ENCODE measurements around the gene CDKAL1. TPM values are rescaled to one million over a fixed set of nuclear protein-coding genes. Genes with fewer than 3 reads are reported as not detected.

Gene CDKAL1
- total and polyA plus RNA-seq, 8 donors, result 13.6 to 20.7 (median 17.5) TPM

DNA sequence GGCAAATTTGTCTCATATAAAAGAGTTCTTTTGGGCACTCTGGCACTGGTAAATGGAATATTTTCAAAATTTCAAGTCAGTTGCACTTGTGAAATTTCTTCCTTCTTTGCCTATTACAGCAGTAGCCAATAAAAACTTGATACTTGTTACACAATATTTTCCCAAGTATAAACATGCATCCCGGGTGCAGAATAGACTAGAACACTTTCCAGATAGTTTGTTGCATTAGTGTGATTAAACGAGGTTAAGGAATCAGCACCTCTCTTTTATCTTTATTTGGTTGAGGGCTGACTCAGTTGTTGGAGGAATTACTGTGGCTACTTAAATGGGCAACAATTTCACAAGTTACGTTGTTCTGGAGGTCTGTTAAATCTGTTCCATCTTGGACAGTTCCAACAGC lies 467.5 kb downstream of the CDKAL1 start:
- Histone ChIP-seq H3K27ac (no peak overlapping the region), H3K27me3 (no peaks in the 10 kb centered on the region), H3K36me3 (peaks cover 0 to 4% of the 10 kb centered on the region in 2 donors), H3K9me3 (no peaks in the 10 kb centered on the region), H3K4me1 (peaks cover 0 to 3% of the 10 kb centered on the region in 2 donors), H3K4me3 (no peak overlapping the region)
- intact Hi-C loops (cut with DNase I), result no loop called here
- TF ChIP-seq, protein P1, sequence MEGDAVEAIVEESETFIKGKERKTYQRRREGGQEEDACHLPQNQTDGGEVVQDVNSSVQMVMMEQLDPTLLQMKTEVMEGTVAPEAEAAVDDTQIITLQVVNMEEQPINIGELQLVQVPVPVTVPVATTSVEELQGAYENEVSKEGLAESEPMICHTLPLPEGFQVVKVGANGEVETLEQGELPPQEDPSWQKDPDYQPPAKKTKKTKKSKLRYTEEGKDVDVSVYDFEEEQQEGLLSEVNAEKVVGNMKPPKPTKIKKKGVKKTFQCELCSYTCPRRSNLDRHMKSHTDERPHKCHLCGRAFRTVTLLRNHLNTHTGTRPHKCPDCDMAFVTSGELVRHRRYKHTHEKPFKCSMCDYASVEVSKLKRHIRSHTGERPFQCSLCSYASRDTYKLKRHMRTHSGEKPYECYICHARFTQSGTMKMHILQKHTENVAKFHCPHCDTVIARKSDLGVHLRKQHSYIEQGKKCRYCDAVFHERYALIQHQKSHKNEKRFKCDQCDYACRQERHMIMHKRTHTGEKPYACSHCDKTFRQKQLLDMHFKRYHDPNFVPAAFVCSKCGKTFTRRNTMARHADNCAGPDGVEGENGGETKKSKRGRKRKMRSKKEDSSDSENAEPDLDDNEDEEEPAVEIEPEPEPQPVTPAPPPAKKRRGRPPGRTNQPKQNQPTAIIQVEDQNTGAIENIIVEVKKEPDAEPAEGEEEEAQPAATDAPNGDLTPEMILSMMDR (IDR thresholded peaks at IDR 0.05), result no peak
- DNase-seq, result no peak
- no peak for ATAC-seq

DNA sequence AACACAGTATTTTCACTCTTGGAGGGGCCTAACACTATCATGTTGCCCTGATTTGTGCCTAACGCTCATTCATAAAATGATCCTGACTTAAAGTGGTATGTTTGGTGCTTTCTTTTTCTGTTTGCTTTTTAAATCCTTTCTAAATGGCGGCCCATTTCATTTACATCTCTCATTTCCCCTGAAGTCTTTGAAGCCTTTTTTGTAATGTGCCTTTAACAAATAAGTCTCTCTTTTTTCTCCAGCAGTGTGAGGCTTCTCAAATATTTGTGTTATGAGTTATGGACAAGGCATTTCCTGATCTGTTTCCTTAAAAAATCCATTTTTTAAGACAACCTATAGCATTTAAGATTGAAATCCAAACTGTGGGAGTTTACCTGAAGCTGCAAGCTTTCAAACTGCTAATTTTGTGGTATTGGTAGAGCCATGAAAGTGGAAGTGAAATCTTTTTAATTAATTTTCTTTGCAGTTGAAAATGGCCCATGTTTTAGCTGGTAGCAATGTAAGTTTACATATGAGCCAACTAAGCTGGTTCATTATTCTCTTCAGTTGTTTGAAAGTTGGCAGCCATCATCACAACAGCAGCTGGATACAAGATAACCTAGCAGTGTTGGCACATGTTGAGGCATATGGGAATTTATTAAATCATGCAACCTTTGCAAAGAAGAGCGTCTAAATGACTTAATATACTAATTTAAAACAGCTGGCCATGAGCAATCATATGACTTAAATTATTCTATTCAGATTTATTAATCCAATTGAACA lies 469.7 kb downstream of the CDKAL1 start:
- Histone ChIP-seq H3K4me3 (no peak overlapping the region), H3K9me3 (no peaks in the 10 kb centered on the region), H3K27me3 (no peaks in the 10 kb centered on the region), H3K4me1 (no peaks in the 10 kb centered on the region), H3K27ac (no peak overlapping the region), H3K36me3 (peaks cover 0 to 4% of the 10 kb centered on the region in 2 donors)
- TF ChIP-seq, protein P1 (IDR thresholded peaks at IDR 0.05), result no peak
- DNase-seq (no peak), ATAC-seq (no peak)
- intact Hi-C loops (cut with DNase I), result no loop called here

DNA sequence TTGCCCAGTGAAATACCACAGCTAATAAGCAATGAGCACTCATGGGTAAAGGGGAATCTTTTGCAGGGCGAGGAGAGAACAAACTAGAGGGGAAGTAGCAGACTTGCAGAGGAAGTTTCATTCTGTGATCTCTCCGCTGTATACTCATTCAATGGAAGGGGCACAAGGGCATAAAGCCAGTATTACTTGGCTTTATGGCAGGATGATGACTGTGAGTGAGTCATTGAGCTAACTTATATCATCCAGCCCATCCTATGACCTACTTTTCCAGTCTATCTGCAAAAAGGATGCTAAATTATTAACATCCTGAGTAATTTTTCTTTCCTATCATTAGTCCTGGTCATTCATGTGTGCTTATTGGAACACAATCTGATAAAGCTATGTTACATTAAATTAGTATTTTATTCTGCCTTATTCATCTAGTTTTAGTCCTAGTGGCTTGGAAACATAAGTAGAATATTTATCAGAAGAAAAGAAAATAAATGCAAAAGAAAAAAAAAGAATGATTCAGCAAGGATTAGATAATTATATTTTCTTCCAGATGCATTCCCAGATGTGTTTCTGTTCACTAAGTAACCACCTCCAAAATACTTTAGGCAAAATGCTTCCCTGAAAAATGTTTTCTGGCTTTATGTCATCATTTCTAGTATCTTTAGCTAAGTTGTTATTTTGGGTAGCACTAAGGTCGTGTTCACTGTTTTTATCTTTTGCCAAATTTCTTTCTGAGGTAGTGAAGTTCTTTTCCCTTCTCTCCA lies 471.7 kb downstream of the CDKAL1 start:
- Histone ChIP-seq H3K36me3 (no peaks in the 10 kb centered on the region), H3K27me3 (no peaks in the 10 kb centered on the region), H3K27ac (no peak overlapping the region), H3K4me1 (no peaks in the 10 kb centered on the region), H3K9me3 (no peaks in the 10 kb centered on the region), H3K4me3 (no peak overlapping the region)
- DNase-seq (no peak), ATAC-seq (no peak)
- intact Hi-C loops (cut with DNase I), result no loop called here
- TF ChIP-seq, protein P1 (IDR thresholded peaks at IDR 0.05), result no peak

DNA sequence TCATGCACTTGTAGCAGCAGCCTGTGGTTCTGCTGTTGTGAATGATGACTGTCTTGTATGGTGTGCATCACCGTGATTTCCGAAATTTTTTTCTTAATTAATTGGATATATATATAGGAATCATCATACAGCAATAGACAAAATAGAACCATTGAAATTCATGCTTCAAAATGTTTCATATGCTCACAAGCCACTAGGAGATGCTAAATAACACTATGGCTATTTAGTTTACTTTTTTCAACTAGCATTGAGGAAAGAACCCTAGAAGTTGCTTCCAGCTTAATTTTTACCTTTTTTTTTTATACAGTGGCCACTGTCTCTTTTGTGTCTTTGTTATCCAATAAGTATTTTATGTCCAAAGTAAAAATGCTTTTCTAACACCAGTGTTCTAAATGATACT lies 485.4 kb downstream of the CDKAL1 start:
- Histone ChIP-seq H3K27me3 (no peaks in the 10 kb centered on the region), H3K9me3 (no peaks in the 10 kb centered on the region), H3K36me3 (no peaks in the 10 kb centered on the region), H3K4me1 (no peaks in the 10 kb centered on the region), H3K27ac (no peak overlapping the region), H3K4me3 (no peak overlapping the region)
- TF ChIP-seq, protein P1 (IDR thresholded peaks at IDR 0.05), result no peak
- intact Hi-C loops (cut with DNase I), result no loop called here
- ATAC-seq (no peak), DNase-seq (no peak)
